AG10803 (cell line): ENCODE results near the gene RUNX1.

ENCODE experiments used
- DNase-seq: peaks from one replicate; pipeline ENCODE4 v3.0.0; 2010; ENCODE audit warnings: low read depth
- H3K4me3 ChIP-seq: 2 replicates; pipeline ENCODE4 v1.5.1; 2011; ENCODE audit warnings: mild to moderate bottlenecking, low read length, control low read depth
- TF ChIP-seq, protein P1 (sequence below): conservative IDR thresholded peaks from 2 replicates; pipeline ENCODE4 v1.5.1; 2011; ENCODE audit warnings: mild to moderate bottlenecking, low read length, control low read depth, inconsistent platforms

The RUNX1 gene

DNA sequence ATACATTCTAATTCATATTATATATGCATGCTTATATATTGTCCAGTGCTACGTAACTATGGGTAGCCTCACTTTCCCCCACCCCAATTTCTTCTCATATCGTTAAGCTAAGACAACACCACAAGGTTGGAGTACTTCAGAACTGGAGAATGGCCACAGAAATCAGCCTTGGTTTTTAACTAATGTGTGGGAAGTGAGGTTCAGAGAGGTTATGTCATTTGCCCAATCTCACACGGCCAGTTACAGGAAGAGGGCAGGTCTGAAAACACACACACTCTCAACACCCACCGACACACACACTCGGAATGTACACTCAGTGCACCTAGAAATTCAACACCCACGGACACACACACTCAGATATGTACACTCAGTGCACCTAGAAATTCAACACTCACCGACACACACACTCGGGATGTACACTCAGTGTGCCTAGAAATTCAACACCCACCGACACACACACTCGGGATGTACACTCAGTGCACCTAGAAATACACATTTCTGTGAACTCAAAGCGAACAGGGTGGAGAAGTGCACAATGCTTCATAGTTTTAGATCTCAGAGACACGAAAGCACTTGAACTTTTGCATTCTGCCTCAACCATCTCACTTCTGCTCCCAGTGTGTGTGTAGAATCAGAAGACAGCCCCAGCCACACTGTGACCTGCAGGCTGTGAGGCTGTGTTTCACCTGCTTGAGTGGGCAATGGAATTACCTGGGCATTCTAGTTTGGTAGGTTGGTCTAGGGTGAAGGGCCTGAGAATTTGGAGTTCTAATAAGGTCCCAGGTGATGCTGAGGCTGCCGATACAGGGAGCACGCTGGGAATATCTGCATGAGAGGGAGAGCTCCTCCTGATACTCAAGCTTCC, 209.9 kb downstream of the RUNX1 start:
- DNase-seq, result no peak
- no peak overlapping the region for H3K4me3 ChIP-seq
- TF ChIP-seq, protein P1, sequence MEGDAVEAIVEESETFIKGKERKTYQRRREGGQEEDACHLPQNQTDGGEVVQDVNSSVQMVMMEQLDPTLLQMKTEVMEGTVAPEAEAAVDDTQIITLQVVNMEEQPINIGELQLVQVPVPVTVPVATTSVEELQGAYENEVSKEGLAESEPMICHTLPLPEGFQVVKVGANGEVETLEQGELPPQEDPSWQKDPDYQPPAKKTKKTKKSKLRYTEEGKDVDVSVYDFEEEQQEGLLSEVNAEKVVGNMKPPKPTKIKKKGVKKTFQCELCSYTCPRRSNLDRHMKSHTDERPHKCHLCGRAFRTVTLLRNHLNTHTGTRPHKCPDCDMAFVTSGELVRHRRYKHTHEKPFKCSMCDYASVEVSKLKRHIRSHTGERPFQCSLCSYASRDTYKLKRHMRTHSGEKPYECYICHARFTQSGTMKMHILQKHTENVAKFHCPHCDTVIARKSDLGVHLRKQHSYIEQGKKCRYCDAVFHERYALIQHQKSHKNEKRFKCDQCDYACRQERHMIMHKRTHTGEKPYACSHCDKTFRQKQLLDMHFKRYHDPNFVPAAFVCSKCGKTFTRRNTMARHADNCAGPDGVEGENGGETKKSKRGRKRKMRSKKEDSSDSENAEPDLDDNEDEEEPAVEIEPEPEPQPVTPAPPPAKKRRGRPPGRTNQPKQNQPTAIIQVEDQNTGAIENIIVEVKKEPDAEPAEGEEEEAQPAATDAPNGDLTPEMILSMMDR, result no peak

DNA sequence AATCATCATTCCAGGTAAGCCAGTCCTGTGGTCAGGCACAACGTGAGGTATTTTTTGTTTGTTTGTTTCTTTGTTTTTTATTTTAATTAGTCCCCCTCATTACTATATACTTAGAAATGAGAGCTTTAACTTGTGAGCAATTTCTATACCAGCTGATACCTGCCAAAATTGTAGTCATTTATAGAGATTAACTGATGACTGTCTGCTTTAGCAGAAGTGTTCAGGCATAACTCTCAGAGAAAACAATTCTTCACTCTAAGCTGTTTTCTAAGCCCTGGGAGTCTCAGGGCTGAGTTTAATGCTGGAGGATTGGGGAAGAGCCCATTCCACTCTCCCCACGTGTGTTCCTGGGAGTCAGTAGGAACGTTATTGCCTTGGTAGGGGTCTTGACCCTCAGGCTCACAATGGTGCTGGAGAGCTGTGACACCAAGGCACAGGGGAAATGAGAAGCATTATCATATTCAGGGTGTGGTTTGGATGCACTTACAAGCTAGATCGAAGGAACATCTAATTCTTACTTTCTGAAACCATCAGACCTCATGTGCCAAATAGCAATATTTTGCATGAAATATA, 212.1 kb downstream of the RUNX1 start:
- DNase-seq, result no peak
- TF ChIP-seq, protein P1, result no peak
- H3K4me3 ChIP-seq, result no peak overlapping the region

- TF ChIP-seq, protein P1, result no peak
- DNase-seq, result peak; percentile 99
- H3K4me3 ChIP-seq, result no peak overlapping the region
Observed at GRCh38 chr21:34836103-34836932, 212.8 kb downstream of the RUNX1 start.

DNA sequence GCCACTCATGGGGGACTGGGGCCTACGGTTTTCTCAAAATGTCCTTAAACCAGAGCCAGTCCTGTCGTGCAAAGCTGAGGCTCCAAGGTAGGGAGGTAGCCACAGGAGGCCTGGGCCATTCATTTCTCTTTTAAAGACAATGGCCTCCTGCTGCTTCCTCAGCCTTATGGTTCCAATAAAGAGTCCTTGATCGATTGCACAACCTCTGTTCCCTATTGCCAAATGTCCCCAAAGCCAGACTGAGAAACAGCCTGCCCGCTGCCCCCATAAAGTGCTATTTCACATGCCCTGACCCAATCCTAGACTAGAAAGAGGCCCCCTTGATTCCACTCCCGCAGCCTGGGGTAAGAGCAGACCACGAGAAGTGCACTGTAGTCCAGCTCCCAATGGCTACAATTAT, 213.6 kb downstream of the RUNX1 start:
- peak; percentile 85 for DNase-seq
- TF ChIP-seq, protein P1, result no peak
- no peak overlapping the region for H3K4me3 ChIP-seq

GRCh38 chr21:34834852-34835501, 214.1 kb downstream of the RUNX1 start:
- TF ChIP-seq, protein P1, result no peak
- H3K4me3 ChIP-seq, result no peak overlapping the region
- no peak for DNase-seq

DNA sequence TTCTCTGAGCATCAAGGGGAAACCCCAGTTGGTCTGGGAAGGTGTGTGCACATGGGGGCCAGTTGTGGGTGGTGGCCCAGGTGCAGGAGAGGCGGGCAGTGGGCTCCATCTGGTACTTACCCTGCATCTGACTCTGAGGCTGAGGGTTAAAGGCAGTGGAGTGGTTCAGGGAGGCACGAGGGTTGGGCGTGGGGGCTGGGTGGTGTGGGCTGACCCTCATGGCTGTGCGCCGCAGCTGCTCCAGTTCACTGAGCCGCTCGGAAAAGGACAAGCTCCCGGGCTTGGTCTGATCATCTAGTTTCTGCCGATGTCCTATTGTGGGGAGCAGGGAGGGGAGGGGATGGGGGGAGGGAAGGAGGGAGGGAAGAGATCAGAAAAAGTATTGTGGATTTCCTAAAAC, 214.8 kb downstream of the RUNX1 start:
- DNase-seq, result no peak
- no peak overlapping the region for H3K4me3 ChIP-seq
- TF ChIP-seq, protein P1, result no peak
